DMS 273 (cell line): ENCODE data around the gene LRAT.
A peak's percentile ranks its signal among the peaks of the same experiment; 100 is the strongest.

ENCODE experiments used
- DNase-seq: peaks from one replicate; lab custom pipeline; 2025; ENCODE audit not compliant: unreplicated experiment; lab: John Stamatoyannopoulos, UW

Gene LRAT

DNA sequence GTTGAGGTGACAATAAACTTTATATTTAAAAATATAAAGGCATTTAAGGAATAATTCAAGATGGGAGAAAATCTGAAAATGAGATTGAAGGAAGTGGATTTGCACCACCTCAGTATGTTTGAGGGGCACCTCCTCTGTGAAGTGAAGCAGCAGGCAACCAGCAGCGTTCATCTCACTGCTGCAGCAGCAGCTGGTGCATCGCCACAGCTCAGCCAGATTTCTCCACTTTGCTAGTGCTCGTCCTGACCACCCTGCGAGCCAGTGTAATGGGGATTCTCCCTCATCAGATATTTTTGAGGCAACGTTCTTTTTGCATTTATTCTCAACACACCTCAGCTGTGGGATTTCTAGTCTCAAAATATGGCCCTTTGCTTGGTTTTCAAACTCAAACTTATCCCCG, 13.9 kb downstream of the LRAT start:
- no peak for DNase-seq

DNA sequence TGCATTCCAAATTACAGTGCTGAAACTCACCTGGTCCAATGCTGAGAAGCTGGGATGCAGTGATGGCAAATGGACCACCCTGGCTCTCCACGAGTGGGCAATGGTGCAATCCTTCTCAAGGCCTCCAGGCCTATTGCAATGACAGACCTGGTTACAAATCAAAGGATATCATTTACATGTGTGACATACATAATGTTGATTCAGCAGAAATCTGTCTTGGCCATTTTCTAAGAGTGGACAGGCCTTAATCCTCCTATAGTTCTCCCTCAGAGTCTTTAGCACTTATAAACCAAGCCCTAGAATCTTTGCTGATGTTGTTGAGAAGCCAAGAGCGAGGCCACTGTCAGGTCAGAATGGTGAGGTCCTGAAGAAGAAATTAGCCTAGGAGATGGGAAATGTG, 17.1 kb downstream of the LRAT start:
- no peak for DNase-seq

DNA sequence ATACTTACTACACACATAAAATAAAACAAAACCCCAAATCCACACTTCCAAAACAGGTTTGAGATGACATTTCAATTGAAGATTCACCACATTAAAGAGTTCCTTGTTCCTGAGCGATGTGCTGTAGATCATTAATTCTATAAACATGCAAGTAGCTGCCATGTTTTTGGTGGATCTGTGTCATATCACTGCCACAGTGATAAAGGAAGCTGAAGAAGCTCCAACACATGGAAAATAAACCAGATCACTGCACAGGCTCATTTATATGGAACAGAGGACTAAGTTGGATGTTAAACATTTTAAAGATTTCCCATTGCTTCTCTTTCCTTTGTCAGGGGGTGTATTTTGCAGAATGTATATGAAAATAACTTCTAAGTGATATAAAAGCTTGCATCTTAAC, 34.5 kb downstream of the LRAT start:
- DNase-seq: no peak

DNA sequence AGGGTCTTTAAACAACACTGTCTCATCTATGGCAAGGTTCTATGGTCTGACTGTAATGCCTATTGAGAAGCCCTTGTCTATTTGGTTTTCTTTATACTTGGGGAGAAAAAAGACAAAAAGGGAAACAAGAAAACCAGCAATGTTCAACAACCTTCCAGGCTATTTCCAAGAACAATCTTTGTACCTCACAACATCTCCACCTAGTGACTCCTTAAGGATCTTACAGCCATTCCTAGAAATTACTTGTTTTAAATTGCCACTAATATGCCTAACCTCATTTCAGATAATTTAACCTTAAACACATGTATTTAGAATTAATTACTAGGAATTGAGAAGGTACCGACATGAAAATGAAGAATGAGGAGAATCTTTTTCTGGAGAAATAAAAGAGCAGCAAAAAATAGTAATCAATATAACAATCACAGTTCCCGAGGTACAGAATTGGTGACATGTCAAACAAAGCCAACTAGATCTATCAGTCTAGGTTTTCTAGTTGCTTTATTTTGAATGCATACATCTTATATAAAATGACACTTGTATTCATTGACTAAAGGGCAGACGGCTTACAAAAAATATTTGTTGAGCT, 35.7 kb downstream of the LRAT start:
- peak; percentile 22 for DNase-seq

DNA sequence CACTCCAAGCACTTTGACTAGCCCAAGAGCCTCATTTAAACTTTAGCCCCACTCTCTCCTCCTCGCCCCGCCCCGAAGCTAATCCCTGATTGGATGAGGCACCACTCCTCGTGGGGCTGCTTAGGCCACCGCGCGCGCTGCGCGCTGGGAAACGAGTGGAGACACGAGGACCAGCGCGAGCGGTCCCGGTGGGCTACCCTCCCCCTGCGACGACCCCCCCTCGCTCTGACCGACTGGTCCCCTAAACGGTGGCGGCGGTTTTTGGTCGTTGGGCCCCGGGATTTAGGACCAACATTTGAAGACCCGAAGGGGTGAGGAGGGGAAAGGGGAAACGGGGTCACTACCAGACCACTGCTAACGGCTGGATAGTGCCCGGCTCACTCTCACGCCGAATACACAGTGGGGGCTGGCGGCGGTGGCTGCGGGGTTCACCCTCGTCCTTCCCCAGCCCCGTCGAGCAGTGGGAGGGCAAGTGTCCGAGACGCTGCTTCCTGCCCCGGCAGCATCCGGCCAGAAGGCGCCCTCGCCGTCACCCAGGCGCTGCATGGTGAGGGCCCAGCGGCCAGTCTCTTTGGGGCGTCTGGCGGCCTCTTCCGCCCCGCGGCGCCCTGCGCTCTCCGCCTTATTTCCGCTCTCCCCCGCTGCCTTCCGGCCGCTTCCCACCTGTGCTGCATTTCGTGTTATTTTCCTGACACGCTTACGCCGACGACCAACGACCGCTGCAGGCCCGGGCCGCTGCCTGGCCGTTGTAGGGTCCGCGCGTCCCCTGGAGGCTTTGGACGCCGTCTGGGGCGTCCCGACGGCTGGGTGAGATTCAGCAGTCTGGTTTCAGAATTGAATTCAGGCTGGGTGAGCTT, 37.6 kb downstream of the LRAT start, which contains the start of gene RBM46:
Gene RBM46, plus strand, starts transcription at position 147 of the 857 bp plus-strand sequence. CDS start 15,481 bp downstream, outside the sequence.
- DNase-seq: no peak

DNA sequence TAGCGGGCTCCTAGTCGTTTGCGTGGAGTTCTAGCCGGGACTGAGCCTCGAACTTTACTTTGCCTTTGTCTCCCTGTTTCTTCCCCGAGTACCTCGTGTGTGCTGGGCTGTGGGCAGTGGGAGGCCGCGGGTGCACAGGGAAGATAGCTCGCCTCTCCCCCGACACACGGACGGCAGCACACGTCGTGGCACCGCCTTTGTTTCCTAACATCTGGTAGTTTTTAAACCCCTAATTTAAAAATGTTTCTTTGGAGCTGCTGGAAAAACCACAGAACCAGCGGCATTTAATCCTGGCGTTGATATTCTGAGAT, 38.1 kb downstream of the LRAT start:
- no peak for DNase-seq
